Amniotic stem cell (primary cell): ENCODE results near the gene CUTC.
"Not testable (repeated sequence)": the region's sequence is repeated elsewhere in the genome, so short reads cannot be mapped to it uniquely, and the experiment has no call there.

ENCODE experiments used
- DNase-seq: peaks from one replicate; lab custom pipeline; 2025; lab: John Stamatoyannopoulos, UW

CUTC gene

DNA sequence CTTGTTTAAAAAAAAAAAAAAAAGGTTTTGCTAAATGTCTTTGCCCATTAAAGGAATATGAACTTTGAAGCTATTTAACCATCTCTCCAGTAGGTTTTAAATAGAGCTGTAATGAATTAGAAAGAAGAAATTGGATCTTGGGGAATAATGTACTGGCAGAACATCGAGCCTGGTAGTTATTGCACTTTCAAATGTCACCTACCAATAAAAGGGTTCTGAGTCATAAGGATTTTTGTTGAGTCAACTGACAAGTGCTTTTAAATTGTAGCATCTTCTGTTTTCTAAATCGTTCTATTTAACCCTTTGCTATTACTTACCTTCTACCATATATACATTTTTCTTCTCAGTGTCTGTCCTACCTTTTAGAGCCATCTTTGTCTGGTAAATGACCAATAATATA is 10.7 kb downstream of the CUTC start:
- no peak for DNase-seq

DNA sequence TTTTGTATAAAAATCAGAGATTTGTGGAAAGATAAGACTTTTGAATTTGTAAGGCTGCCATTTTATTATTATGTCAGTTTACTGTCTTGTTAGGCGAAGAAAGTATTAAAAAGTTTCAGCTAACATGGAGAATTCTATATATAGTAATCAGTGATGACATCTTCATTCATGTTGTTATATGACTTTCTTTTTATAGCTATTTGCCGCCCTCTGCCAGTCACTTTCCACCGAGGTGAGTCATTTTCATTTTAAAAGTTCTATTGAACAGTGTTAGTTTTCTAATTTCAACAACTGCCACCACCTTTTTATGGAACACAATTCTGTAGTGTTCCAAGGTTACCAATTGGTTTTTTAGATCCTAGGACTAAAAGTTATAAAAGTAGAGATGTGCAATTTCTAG is 11.8 kb downstream of the CUTC start:
- no peak for DNase-seq

- not testable (repeated sequence) for DNase-seq
Measured at GRCh38 chr10:99746166-99746565, 14.1 kb downstream of the CUTC start.

GRCh38 chr10:99748823-99749451 is 16.9 kb downstream of the CUTC start:
- DNase-seq = no peak

GRCh38 chr10:99750641-99751040 is 18.6 kb downstream of the CUTC start:
- DNase-seq = no peak

GRCh38 chr10:99754670-99755069 is 22.6 kb downstream of the CUTC start:
- DNase-seq = no peak

DNA sequence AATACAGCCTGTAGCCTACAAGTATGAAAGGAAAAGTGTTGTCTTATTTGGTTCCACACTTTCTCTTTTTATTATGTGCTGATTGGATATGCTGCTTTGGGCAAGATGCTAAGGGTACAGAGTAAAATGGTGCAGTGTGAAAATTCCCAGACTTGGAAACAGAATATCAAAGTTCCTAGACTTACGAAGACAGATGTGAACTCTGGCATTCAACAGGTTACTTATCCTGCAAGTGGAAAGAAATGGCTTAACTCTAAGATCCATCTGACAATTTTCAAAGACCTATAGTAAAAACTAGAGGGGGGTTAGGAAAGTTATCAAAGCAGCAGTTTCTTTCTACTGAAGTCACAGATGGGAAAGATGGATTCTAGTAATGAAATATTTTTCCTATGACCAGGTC is 24.1 kb downstream of the CUTC start:
- no peak for DNase-seq

DNA sequence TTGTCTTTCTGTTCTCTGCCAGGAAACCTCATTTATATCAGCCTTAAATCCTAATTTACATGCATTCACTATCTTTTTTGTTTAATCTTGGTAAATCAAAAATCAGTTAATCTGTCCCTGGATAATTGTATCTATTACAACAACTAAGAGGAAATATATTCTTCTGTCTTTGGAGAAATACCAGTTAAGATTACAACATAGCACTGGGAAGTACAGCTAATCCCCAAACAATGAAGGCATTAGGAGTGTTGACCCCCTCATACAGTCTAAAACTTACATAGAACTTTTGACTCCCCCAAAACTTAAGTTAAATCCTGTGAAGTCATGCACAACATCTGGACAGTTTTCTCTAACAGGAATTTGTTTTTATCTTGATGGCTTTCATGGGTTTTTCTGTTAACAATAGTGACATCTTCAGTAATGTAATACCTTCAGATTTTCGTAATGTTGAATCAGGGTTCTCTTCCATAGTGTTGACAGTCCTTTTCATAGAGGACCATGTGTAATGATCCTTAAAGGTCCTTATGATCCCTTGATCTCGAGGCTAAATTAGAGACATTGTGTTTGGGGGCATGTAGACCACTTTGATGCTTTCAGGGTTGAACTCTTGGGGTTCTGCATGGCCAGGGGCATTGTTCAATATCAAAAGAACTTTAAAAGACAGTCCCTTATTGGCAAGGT is 26.3 kb downstream of the CUTC start:
- DNase-seq = no peak

DNA sequence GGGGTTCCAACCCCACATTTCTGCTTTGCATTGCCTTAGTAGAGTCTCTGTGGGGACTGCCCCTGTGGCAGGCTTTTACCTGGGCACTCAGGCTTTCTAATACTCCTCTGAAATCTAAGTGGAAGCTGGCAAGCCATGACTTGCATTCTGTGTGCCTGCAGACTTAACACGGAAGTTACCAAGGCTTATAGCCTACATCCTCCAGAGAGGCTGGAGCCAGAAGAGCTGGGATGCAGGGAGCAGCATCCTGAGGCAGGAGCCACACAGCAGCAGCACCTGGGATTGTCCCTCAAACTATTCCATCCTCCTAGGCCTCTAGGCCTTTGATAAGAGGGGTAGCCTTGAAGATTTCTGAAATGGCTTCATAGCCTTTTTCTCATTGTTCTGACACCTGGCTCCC is 28.3 kb downstream of the CUTC start:
- DNase-seq = no peak

DNA sequence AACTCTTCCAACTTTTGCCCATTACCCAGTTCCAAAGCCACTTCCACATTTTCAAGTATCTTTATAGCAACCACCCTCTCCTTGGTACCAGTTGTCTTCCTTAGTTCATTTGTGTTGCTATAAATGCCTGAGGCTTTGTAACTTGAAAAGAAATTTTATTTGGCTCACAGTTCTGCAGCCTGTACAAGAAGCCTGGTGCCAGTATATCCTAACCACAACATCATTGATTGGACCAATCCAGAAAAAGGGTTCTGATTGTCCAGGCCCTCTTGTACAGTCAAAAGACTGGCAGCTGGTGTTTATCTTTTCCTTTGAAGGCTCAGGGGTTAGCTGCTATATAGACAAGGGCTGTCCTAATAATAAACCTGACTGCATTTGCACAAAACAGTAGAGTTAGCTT is 29.3 kb downstream of the CUTC start:
- no peak for DNase-seq

- no peak for DNase-seq
Measured at GRCh38 chr10:99765672-99766301, 33.8 kb downstream of the CUTC start.

DNA sequence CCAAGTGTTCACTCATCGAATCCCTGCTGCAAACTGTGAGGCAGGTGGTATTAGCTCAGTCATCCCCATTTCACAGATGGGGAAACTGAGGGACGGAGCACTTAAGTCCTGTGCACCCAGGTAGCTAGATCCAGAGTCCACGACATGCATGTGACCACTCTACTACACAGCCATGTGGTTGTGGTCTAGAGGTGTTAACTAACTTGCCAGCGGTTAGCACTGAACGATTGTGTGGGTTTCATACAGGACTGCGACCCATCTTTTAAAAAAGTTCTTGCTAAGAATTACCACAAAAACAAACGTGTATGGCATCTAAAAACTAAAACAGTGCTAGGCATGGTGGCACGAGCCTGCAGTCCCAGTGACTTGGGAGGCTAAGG is 34.3 kb downstream of the CUTC start:
- no peak for DNase-seq

GRCh38 chr10:99767901-99768300 is 35.9 kb downstream of the CUTC start:
- no peak for DNase-seq

DNA sequence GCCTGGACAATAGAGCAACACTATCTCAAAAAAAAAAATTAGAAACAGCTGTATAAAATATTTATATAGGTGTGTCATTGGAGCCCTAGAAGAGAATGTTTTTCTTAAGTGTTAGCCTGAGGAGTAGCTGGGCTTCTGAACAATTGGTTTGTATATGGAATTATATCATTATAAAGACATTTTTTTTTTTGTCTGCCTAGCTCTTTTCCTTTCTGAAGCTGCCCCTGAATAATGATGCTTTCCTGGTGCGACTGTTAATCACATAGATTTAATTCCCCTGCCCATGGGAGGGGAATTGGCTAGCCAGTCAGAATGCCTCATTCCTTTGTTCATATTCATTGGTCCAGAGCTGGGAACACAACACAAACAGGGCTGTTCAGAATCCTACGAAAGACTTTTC is 36.5 kb downstream of the CUTC start:
- no peak for DNase-seq

DNA sequence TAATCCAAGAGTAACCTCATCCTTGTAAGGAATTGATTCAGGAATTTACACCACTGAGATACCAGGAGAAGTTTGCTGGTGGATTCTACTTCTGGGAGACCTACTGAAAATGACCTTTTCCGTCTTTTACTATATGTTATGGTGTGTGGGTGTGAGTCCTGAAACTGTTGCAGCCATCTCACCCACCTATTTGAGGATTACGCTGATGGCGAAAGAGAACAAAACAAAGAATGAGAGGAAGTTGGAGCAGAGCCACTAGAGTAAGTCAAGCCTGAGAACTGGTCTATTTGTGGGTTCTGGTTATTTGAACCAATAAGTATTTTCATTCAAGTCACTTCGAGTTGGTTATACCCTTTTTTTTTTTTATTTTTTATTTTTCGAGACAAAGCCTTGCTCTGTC is 37.7 kb downstream of the CUTC start:
- no peak for DNase-seq

DNA sequence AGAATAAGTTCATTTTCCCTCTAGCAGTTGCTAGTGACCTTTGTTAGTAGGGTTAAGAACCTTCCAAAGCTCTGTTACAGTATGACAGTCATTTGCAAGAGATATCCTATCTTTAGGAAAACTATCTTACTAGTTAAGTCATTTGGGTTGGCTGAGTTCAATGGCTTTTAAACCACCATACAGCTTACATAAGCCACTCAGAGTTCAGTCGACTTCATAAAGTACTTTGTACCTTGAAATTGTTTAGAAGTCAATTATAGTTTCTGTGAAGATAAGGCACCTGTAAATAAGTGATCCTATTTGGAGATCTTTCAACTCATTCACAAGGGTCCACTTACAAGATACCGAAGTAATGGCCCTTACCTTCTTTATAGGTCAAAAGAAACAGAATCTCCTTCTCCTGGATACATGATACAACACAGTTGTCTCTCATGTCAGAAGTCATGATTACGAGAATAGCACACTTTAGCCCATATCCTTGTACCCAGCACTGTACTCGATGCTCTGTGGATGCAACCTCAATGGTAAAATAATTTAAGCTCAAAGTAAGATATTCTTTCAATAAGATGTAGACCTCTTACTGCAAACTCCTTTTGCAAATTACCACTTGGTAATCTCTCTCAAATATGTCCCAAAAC is 38.5 kb downstream of the CUTC start:
- DNase-seq = no peak

DNA sequence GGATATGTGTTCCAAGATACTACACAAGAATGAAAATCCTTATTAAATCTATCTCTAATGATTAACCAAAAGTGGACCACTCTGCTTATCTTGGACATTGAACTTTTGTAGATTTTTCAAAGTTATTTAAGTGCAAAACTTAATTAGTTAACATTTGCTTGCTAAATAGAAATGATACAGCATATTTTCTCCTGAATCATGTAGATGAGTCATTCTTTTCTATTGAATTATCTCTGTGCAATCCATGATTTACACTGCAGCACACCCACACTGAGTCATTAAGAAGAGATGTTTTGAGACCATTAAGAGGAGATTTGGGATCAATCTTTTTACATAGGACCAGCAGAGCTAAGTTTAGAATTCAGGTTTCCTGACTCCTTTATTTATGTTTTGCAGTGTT is 43.8 kb downstream of the CUTC start:
- DNase-seq = peak; percentile 58

DNA sequence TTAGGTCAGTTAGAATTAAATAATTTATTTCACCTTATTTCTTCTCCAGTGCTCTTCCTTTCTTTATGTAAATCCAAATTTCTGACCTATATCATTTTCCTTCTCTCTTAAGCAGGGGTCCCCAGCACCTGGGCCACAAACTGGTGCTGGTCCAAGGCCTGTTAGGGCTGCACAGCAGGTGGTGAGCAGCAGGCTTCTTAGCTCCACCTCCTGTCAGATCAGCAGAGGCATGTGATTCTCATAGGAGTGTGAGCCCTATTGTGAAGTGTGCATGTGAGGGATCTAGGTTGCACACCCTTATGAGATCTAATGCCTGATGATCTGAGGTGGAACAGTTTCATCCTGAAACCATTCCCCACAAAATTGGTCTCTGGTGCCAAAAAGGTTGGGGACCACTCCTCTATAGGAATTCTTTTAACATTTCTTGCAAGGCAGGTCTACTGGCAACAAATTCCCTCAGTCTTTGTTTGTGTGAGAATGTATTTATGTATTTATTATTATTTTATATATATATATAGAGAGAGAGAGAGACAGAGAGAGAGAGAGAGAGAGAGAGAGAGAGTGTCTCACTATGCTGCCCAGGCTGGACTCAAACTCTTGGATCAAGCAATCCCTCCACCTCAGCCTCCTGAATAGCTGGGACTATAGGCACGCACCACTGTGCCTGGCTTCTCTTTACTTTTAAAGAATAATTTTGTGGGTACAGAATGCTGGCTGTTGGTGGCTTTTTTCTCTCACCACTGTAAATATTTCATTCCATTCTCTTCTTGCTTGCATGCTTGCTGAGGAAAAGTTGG is 46.1 kb downstream of the CUTC start:
- no peak for DNase-seq

DNA sequence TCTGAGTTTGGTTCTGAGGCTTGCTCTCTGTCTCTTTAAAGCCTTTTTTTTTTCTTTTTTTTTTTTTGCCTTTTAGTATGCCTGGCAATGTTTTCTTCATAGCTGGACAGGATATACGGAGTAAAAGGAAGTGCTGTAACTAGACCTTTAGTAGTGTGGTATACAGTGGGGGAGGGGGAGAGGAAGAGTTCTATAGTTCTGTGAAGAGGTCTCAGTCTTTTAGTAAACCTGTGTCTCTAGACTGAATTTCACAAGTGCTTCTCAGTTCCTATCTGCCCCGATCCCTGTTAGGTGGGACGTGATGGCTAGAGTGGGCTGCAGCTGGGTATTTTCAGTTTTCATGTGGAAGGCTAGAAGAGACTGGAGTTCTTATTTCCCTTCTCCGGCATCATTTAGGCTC is 47.3 kb downstream of the CUTC start:
- no peak for DNase-seq

- DNase-seq = no peak
Measured at GRCh38 chr10:99781734-99782429, 49.8 kb downstream of the CUTC start.

DNA sequence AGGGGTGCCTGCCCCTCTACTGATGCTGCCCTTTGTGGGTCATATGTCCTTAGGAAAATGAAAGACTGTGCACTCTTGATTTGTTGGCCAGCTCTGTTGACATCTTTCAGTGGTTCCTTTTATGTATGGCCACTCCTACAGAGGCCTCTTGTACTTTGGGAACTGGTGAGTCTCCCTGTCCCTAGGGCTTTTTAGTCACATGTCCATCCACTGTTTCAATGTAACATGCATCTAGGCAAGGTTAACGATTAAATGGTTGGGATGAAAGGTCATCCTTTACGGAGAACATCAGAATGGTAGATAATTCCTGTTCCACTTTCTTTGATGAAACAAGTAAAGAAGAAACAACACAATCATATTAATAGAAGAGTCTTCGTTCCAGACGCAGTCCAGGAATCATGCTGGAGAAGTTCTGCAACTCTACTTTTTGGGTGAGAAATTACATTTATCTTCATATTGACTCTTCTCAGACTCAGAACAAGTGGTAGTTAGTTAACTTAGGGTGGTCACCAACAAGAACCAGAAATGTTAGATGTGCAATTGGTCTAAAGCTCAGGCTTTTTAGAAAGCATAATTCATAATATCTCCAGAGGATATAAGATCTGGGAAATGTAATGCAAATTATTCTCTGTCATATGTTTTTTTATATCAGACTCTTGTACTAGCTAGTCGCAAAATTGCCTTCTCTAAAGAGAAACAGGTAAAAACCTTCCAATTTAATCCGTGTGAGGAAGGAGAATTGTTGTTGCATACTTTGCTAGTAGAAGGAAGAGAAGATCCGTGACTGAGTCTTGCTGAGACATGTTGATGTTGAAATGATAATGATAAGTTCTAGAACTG is 50.6 kb downstream of the CUTC start, which contains the start of gene ABCC2:
TSS of gene ABCC2 (plus strand) at position 194 of the 840 bp plus-strand sequence. CDS start at position 399, 205 bp downstream.
- DNase-seq = no peak
